SK-N-SH treated with all-trans-retinoic acid at 6 μM for 48 hours (cell line): ENCODE data around the gene ABLIM1.

Experiments used
- ARNTL ChIP-seq: fragments of 450-650 bp; formaldehyde crosslinking; IDR thresholded peaks from 2 replicates; pipeline ENCODE4 v1.5.0; 2020; ENCODE audit warnings: low read depth, mild to moderate bottlenecking, moderate library complexity, borderline replicate concordance
- CREB5 ChIP-seq: fragments of 250-450 bp; sonication (Bioruptor Pico); IDR thresholded peaks from 2 replicates; pipeline ENCODE4 v1.5.1; 2020; ENCODE audit warnings: low read depth, mild to moderate bottlenecking, moderate library complexity
- CSDC2 ChIP-seq: fragments of 250-450 bp; sonication (Bioruptor Pico); IDR thresholded peaks from 2 replicates; pipeline ENCODE4 v1.5.0; 2020; ENCODE audit warnings: mild to moderate bottlenecking, moderate library complexity
- ISL1 ChIP-seq: fragments of 250-450 bp; sonication (Bioruptor Pico); IDR thresholded peaks from 2 replicates; pipeline ENCODE4 v2.1.2; 2022; ENCODE audit warnings: mild to moderate bottlenecking, moderate library complexity
- POU6F1 ChIP-seq: fragments of 250-450 bp; sonication (Bioruptor Pico); IDR thresholded peaks from 2 replicates; pipeline ENCODE4 v1.8.0; 2021; ENCODE audit warnings: low read depth, mild to moderate bottlenecking, moderate library complexity, borderline replicate concordance
- PPARA ChIP-seq: fragments of 250-450 bp; sonication (Bioruptor Pico); IDR thresholded peaks from 2 replicates; pipeline ENCODE4 v1.5.0; 2020; ENCODE audit warnings: mild to moderate bottlenecking, borderline replicate concordance
- RARB ChIP-seq: fragments of 250-450 bp; sonication (Bioruptor Pico); IDR thresholded peaks from 2 replicates; pipeline ENCODE4 v1.8.0; 2021; ENCODE audit warnings: mild to moderate bottlenecking, moderate library complexity
- TCF4 ChIP-seq: fragments of 250-450 bp; sonication (Bioruptor Pico); IDR thresholded peaks from 2 replicates; pipeline ENCODE4 v1.8.0; 2021; ENCODE audit warnings: mild to moderate bottlenecking, moderate library complexity, borderline replicate concordance
- ZC3H10 ChIP-seq: fragments of 250-450 bp; sonication (Bioruptor Pico); IDR thresholded peaks from 2 replicates; pipeline ENCODE4 v1.5.1; 2021; ENCODE audit warnings: mild to moderate bottlenecking, moderate library complexity
- ZFP3 ChIP-seq: fragments of 250-450 bp; sonication (Bioruptor Pico); IDR thresholded peaks from 2 replicates; pipeline ENCODE4 v1.5.0; 2020; ENCODE audit warnings: mild to moderate bottlenecking, moderate library complexity
- ZNF70 ChIP-seq: fragments of 450-650 bp; formaldehyde crosslinking; IDR thresholded peaks from 2 replicates; pipeline ENCODE4 v1.5.0; 2020; ENCODE audit warnings: mild to moderate bottlenecking, moderate library complexity
- TF ChIP-seq, protein P1 (sequence below): fragments of 250-450 bp; sonication (Bioruptor Pico); IDR thresholded peaks from 2 replicates; pipeline ENCODE4 v1.8.0; 2020; ENCODE audit warnings: mild to moderate bottlenecking, moderate library complexity, borderline replicate concordance

DNA sequence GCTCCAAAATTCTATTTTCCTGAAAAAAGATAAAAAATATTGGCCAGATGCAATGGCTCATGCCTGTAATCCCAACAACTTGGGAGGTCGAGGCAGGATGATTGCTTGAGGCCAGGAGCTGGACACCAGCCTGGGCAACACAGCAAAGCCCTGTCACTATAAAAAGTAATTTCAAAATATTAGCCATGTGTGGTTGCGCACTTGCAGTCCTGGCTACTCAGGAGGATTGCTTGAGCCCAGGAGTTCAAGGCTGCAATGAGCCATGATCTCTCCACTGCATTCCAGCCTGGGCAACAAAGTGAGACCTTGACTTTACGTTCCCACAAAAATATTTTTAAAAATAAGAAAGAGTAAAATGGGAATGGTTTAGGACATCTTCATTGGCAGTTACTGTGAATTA, 149.7 kb downstream of the ABLIM1 start:
- TF ChIP-seq ZFP3 (CRISPR knock-in tag) (no peak), ARNTL (CRISPR knock-in tag) (no peak), ZNF70 (CRISPR knock-in tag) (no peak), TCF4 (CRISPR knock-in tag) (no peak), ZC3H10 (CRISPR knock-in tag) (no peak), PPARA (CRISPR knock-in tag) (no peak), CREB5 (CRISPR knock-in tag) (no peak), POU6F1 (CRISPR knock-in tag) (no peak), CSDC2 (CRISPR knock-in tag) (no peak), RARB (CRISPR knock-in tag) (no peak), ISL1 (CRISPR knock-in tag) (no peak)
- TF ChIP-seq, protein P1, sequence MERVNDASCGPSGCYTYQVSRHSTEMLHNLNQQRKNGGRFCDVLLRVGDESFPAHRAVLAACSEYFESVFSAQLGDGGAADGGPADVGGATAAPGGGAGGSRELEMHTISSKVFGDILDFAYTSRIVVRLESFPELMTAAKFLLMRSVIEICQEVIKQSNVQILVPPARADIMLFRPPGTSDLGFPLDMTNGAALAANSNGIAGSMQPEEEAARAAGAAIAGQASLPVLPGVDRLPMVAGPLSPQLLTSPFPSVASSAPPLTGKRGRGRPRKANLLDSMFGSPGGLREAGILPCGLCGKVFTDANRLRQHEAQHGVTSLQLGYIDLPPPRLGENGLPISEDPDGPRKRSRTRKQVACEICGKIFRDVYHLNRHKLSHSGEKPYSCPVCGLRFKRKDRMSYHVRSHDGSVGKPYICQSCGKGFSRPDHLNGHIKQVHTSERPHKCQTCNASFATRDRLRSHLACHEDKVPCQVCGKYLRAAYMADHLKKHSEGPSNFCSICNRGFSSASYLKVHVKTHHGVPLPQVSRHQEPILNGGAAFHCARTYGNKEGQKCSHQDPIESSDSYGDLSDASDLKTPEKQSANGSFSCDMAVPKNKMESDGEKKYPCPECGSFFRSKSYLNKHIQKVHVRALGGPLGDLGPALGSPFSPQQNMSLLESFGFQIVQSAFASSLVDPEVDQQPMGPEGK (CRISPR knock-in tag), result no peak
